GM21737 (cell line): ENCODE measurements around the gene ZEB2.

Source experiments
- ATAC-seq: cut with Tn5 transposase; IDR thresholded peaks from one replicate; pipeline ENCODE4 v1.9.1; 2021; ENCODE audit warnings: mild to moderate bottlenecking, moderate library complexity; ENCODE audit not compliant: unreplicated experiment

The ZEB2 gene

DNA sequence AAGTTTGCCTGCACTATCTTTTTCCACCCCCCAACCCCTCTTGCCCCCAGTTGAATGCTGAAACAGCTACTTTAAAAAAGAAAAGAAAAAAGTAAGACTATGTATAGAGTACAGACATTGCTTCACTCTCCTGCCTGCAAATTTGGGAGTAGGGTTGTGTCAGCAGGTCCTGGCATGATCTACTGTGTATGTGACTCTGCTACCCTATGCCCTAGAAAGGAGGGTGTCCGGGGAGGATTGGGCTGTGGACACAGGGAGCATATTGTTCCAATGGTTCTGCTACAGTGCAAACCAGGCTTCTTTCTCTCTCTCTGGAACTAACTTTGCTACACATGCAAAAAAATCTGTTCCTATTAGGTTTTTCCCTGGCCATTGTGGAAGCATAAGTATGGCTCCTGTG lies 9.9 kb upstream of the ZEB2 start:
- ATAC-seq: no peak

DNA sequence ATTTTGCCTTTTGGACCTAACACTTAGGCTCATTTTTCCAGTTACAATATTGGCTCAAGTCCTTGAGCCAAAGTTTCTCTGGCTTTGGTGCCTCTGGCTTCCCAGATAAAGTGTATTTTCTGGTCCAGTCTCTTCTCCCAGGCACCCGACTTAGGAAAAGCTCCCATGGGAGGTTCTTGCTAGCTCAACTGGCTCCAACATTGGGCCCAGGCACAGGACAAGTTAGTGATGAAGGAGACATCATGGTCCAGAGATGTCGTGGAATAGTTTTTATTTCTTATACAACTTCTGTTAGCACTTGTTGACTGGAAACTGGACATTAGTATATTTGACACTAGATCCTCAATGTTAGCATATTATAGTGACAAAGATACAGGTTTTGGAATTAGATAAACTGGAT lies 8.2 kb upstream of the ZEB2 start:
- ATAC-seq: no peak

DNA sequence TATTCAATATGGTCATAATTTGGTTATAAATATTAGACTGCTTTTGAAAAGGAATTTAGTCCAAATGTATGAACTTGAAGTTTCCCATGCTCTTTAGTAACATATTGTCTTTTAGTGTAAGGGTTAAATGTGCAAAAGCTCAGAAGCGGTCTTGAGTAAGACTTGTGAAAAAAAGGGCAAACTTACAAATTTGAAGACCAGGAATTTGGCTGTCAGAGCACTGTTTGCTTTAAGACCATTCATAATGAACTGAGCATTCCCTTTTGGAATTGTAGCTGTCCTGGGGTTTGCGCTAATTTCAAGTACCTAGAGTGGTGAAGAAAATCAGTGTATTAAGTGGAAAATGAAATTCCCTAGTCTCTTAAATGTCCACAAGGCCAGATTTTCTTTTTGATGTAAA lies 6.9 kb upstream of the ZEB2 start:
- no peak for ATAC-seq

DNA sequence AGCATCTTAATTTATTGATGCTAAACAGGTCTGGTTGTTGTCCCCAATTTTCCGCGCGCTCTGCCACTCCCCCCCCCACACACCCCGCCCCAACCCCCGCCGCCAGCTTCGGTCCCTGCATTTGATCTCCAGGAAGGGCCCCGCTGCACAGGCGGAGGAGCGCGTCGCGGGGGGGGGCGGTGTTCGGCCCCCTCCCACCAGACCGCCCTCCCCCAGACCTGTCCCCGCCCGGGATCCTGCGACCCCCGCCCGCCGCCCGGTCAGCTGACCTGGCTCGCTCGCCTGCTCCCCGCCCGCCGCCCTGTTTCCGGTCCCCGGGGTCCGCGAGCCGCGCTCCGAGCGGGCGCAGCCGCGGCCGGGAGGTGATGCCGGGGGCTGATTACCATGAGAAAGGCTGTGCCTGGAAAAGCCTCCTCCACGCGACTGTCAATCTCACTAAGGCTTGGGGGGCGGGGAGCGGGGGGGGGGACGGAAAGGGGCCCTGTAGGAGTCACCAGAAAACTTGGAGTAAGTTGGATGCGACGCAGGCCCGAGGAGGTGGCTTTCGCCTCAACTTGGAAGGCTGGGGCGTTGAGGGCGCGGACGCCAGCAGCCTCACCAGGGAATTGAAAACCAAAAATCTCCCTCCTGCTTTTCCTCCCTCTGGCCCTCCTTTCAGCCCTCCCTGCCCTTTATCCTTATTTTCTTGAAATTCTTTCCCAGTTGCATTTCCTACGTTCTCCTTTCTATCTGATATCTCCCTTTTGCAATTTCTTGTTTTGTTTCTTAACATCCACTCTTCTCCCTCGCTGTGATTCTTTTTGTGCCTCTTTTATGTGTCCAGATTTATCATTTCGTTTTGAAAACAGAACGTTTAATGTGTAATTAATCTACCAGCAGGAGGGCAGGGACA lies 4.4 kb upstream of the ZEB2 start:
- ATAC-seq: no peak

DNA sequence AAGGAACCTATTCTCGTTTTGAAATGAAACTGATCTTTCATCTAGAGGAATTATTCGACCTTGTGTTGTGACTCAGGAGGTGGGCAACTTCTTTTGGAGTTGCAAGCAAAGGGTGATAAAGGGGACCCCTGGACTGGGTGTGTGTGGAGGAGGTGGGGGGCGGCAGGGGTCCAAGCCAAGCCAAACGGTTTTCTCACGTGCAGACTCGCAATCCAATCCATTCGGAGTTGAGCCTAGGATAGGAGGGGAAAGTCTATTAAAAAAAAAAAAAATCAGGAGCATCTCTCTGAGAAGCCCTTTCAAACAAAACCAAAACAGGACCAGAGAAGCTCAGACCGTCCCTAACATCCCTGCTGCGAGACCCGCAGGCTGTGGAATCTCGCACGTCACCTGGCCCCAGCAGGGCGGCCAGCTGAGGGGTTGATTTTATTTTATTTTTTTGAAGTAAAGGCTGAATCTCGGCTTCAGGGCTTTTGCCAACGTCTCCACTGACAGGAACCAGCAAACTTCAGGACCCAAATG lies 3.7 kb upstream of the ZEB2 start:
- ATAC-seq: no peak

DNA sequence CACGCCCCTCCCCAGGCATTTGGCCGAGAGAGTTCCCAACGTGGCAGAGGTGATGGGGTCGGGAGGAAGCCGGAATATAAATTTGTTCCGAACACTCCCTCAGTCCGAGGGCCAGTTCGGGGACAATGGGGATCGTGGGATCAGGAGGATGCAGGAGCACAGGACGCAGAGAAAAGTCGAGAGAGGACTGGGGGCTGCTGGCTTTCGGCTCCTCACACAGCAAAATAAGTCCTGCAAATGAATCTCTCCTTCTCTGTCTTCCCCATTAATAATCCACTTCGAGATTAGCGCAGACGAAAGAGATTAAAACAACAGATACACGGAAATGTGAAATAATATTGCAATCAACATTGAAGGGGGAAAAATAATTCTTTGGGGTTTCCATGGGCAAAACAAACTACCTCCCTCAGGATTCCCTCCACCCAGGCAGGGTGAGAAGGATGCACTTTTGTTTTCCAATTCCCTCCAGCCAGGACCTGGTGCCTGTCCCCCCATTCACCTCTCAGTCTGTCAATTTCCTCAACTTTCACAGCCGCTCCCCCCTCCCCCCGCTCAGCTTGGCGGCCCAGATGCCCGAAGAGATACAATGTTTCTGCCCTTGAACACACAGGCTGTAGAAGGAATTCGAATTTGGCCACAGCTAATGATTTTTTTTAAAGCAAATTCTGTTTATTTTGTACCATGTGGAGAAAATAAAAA lies 3.1 kb upstream of the ZEB2 start:
- ATAC-seq: no peak

DNA sequence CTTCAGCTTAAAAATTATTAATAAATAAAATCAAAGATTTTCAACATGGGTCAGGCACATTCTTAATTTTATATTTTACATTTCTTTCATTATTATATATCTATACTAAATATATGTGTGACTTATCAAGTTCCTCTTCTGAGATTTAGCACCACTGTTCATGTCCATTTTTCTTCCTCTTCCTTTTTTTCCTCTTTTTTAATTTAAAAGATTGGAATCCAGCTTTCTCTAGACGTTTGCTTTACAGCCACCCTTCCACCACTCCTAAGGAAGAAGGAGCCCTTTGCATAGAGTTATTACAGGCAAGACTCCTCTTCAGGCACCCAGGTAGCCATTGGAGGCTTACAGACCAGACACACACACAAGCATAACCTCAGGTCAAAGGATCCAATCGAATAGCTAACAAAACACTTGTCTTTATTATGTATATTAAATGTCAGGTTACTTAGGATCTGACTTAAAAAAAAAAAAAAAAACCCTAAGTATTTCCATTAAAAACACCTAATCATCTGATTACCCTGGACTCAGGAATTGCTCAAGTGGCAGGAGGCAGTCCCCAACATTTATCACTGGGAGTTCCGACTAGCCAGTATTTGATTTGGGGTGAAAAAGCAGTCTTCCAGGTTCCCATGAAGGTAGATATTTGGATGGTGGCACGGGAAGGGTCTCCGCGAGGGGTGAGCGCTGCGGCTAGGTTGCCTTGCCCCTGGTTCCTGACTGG lies 2.4 kb upstream of the ZEB2 start:
- no peak for ATAC-seq

DNA sequence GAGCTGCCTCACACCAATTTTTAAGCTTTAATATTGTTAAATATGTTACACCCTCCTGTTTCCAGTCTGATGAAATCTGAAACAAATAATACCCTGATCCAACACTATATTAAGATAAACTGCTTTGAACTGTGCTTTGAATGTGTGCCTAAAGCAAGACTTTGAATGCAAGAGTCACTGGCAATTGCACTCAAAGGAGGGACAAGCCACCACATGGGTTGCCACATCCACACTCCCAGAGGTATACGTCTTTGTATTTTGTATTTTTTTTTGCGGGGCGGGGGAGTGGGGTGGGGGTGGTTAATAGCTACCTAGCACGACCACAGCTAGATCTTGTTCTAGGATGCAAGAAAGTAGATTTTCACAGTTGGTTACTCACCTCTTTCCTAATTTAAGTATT lies 1.8 kb upstream of the ZEB2 start:
- no peak for ATAC-seq

DNA sequence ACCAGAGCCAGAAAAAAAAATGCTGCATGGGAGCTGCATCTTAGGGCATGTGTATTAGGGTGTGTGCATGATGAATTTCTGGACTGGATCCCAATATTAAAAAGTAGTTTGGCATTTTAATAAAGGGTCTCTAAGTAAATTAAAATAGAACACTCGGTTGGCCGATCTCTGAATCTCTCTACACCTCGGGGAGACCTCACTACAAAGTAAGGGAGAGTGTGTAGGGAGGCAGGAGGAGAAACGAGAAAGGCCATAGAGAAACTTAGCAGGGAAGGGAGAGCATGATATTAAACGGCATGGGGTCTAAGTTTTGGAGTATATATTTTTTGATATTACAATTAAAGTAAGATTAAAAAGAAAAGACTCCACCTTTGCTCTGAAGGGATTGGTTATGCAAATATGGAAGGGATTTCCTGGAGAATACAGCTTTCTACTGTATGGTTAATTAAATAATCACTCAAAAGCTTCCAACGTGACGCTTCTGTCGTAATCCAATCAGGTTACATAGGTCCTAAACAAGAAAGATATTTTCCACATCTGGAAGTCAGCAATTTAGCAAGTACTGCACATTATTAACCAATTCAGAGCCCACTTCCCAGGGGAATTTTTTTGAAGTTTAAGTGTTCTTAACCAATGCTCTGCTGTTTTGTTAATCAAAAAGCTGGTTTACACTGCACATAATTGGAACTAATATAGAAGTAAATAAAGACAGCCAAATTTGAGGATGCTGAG lies 1.0 kb upstream of the ZEB2 start:
- no peak for ATAC-seq

DNA sequence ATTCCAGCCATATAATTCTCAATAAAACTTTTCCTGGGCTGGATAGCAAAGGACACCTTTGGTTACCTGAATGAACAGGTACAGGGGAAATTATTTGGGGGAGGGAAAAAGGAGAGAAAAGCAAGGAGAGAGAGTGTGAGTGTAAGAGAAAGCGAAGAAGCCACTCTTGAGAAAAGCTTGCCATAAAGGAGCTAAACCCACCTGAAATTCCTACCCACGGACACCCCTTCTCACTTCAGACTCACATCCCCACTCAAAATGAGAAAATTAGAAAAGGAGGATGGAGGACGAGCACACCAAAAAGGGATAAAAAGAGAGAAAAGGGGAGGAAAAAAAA lies 354 bp downstream of the ZEB2 start:
- no peak for ATAC-seq

DNA sequence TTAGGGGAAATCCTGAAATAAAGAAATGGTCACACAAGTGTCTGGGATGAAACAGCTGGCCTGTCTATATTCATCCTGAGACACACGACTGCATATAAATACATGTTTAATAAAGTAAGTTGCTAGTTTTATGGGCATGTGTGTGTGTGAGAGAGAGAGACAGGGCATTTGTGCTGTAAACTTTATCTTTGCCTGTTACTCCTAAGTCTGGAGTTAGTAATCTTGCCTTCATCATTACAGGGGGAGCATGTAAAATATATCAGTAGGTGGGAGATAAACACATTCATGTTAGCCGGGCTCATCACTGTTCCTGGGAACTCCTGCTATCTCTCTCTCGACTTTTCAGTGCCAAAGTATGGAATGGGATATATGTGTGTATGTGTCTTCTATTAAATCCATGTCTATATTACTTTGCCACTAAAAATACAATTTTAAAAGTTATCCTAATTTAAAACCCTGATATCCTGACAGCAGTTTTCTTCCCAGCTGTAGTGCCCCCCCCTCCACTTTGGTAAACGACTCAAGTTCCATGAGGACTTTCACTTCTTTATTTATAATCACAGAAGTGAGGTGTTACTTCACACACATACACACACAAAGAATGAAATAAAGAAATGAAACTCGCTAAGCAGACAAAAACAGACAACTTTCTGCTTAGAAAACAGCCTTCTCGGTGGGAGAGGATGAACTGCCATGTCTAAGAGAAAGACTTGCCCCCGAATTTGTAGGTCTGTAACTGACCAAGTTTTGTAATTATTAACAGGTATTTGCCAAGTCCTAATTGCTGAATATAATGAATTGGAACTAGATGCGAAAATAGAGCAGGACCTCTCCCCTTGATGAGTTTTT lies 947 bp downstream of the ZEB2 start:
- ATAC-seq: peak; percentile 41

DNA sequence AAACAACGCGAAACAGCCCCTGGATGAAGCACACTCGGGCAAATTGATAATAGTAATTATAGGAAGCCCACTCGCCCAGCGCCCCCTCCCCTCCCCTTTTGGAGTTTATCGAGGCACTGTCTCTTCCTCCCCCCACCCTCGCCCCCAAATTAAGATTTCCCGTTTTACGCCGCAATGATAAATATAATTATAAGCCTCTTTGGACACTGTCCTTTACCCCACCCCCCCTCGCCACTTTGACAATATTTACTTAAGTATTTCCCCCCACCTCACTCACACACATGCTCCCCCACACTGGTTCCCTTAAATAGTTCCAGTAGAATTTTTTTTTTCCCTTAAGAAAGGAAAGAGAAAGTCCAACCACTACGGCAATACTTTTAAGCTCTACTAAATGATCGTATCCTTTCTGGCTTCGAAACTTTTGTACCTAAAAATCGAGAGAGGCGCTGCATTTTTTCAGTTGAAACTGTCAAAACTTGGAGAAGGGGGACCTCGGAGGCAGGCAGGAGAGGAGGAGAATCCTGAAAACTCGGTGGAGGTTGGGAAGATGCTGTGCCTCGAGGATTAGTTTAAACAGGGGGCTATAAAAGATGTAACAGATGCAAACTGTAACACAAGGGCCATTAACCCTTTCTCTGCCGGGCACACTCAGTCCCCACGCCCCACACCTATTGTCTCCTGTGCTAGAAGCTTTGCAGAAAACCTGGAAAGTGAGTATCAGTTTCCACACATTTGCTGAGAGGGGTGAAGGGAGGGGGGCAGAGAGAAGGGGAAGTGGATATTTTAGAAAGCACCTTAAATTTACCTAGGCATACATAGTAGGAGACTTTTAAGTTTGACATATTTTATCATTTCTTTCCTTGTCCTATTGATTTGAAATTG lies 1.8 kb downstream of the ZEB2 start:
- ATAC-seq: no peak

DNA sequence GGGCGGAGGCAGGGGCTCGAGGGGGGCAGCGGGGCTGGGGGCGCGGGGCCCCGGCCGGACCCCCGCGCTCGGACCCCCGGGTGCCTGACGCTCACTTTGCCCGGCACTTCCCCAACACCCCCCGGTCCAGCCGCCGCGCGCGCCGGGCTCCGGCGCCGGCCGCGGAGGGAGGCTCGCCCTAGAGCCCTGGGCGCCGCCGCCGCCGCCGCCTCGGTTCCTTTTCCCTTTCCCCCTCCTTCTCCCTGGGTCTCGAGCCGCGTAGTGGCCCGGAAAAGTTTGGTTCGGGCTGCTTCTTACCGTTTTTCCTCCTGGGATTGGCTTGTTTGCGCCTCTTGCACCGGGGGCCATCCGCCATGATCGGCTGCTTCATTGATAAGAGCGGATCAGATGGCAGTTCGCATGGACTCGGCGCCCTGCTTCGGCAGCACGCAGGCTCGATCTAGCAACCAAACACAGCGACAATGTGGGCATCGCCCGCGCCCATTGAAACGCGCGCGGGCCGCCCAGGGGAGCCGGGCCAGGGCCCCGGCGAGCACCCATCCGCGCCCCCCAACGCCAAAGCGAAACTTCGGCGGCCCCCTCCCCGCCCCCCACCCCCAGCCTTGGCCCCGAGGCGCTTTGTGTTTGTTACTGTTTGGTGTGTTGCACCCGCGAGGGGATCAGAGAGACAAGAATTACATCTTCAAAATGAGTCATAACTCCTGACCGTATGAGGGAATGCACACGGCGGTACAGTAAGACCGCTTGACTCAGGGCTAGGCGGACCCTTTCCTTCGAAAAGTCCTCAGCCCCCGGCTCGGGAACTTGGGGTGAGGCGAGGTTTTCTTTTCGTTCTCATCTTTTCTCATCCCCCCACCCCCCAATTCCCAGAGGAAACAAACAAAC lies 2.7 kb downstream of the ZEB2 start:
- ATAC-seq: peak; percentile 42

DNA sequence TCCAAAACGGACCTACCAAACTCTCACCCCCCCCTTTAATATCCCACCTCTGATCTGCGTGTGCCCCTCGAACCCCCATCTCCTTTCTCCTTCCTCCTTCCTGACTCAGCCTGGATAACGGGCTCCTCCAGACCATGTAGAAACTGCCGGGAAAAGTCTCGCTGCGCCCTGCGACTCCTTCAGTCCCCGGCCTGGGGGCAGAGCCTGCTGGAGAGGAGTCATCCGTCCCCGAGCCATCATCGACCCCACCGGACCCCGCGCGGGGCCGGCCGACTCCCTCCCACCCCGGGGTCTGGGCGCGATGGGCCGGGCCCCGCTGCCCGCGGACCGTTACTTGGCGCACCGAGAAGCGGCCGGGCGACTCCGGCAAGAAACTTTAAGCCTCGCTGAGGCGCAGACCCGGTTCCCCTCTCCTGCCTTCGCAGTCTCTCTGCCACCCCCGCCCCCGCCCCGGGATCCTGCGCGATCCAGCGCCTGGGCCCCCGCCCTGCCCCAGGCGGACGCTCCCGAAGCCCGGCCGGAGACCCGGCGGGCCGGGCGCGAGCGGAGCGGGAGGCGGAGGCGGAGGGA lies 3.4 kb downstream of the ZEB2 start:
- peak; percentile 11 for ATAC-seq

DNA sequence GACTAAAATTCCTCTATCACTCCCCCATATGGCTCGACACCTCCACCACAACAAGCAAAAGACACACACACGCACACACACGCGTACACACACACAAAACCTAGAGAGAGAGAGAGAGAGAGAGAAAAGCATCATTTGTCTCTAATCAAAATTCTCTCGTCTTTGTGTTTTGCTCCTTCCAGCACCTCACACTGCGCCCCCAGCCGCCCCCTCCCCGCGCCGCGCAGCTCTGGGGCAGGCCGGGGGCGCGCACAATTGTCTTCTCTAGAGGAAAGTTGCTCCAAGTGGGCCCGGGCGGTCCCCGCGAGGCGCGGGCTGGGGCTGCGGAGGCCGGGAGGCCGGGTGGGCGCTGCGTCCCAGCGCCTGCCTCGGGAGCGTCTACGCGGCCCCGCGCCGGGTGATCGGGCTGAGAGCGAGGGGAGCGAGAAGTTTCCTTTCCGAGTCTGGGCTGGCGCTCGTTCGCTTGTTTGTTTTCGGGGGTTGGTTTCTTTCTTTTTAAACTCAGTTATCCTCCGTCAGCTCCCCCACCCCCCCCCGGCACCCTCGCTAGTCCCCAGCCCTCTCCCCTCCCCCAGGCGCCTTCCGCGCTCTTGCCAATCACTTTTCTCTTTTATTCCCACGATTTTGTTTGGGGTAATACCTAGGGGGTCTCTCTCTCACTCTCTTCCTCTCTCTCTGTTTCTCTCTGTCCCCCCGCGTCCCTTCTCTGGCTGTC lies 4.1 kb downstream of the ZEB2 start:
- ATAC-seq: no peak

DNA sequence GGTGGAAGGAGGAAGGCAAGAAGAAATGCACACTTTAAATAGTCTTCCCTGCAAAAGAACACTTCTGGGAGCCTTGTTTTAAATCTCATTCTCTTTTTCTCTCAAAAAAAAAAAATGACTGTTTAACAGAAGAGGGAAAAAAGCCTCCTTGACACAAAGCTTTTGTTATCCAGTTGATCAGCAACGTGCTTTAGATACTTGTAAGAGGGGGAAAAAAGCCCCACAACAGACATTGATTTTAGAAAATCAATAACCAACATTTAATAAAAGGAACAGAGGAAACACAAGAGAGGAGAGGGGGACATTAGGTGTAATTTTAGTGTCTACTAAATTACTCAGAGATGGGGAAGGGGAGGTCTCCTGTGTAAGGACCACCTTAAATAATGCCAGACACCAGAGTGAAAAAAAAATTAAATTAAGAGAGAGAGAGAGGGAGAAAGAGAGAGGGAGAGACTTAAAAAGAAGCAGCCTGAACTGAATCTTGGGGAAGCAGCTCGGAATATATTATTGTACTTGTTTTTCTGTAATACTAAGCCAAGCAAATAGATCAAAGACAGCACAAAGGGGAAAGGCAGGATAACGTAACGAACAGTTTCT lies 4.7 kb downstream of the ZEB2 start:
- ATAC-seq: no peak

DNA sequence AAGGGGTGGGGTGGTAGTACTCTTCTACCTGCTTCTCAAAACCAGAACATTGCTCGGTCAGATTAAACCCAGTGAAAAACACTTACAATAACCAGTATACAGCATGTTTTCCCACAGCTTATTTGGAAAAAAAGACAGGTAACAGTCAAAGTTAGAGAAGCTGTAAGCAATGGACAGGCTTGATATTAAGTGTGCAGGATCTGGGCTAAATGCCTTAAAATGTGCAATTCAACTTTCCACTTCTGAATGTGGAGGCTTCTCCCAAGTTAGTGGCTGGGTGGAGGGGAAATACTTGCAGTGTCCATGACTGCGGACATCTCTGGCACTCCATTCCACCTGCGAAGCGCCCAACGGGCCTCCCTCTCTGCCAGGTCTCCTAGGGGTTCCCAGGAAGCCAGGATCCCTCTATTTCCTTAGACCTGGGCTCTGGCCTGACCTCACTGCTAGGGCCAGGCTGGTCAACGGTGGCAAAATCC lies 5.3 kb downstream of the ZEB2 start:
- ATAC-seq: no peak
